ENCODE measurements around the gene ANKMY1. TPM values are rescaled to one million over a fixed set of nuclear protein-coding genes. Genes with fewer than 3 reads are reported as not detected.

The ANKMY1 gene
- total and polyA plus RNA-seq, 8 donors = 3.1 to 79.4 (median 9.7) TPM

GRCh38 chr2:240438810-240439697, 118.7 kb downstream of the ANKMY1 start:
- Histone ChIP-seq H3K27me3 (peaks cover 0 to 44% (median 19%) of the 10 kb centered on the region in 3 donors), H3K4me3 (no peak overlapping the region), H3K9me3 (no peaks in the 10 kb centered on the region), H3K36me3 (peaks cover 0 to under 1% (median 0%) of the 10 kb centered on the region in 4 donors), H3K27ac (no peak overlapping the region), H3K4me1 (peaks cover 36 to 55% (median 44%) of the 10 kb centered on the region in 4 donors)
- TF ChIP-seq POLR2AphosphoS5 (IDR thresholded peaks at IDR 0.05) = no peak
- TF ChIP-seq CTCF (IDR thresholded peaks at IDR 0.05) = no peak
- TF ChIP-seq POLR2A (IDR thresholded peaks at IDR 0.05) = no peak
- TF ChIP-seq EP300 (IDR thresholded peaks at IDR 0.05) = no peak
- no peak for DNase-seq
- 81 to 91% (median 88%) methylated on average over 17 to 25 of the region's 25 CpGs for WGBS, 5 donors
- intact Hi-C loops (cut with DNase I; ENCODE audit: low total_unique reads) = loop anchor here (5.0 kb wide), 1 partner anchor 207 kb away; no protein-coding TSS in a partner anchor

- intact Hi-C loops (cut with DNase I; ENCODE audit: low total_unique reads) = loop anchor here (5.0 kb wide), 1 partner anchor 206 kb away; no protein-coding TSS in a partner anchor
- Histone ChIP-seq H3K4me3 (peak overlapping the region in 3 of 4 donors; percentile 68 to 83 (median 69)), H3K9me3 (no peaks in the 10 kb centered on the region), H3K27me3 (peaks cover 0 to 48% (median 19%) of the 10 kb centered on the region in 3 donors), H3K36me3 (no peaks in the 10 kb centered on the region), H3K4me1 (peaks cover 35 to 50% (median 38%) of the 10 kb centered on the region in 4 donors), H3K27ac (no peak overlapping the region)
- no peak for TF ChIP-seq EP300 (IDR thresholded peaks at IDR 0.05)
- no peak for TF ChIP-seq POLR2A (IDR thresholded peaks at IDR 0.05)
- TF ChIP-seq CTCF (IDR thresholded peaks at IDR 0.05) = peak in 5 of 7 experiments; percentile 88 to 95 (median 93)
- peak in 1 of 3 donors; percentile 39 for TF ChIP-seq POLR2AphosphoS5 (IDR thresholded peaks at IDR 0.05)
- peak; percentile 78 to 89 for DNase-seq
- WGBS, 5 donors = 10 to 22% (median 19%) methylated on average over 20 to 24 of the region's 24 CpGs
Observed at GRCh38 chr2:240437861-240438809, 119.7 kb downstream of the ANKMY1 start.

- Histone ChIP-seq H3K27me3 (peaks cover 0 to 52% (median 19%) of the 10 kb centered on the region in 3 donors), H3K9me3 (no peaks in the 10 kb centered on the region), H3K36me3 (no peaks in the 10 kb centered on the region), H3K4me1 (peaks cover 35 to 49% (median 38%) of the 10 kb centered on the region in 4 donors), H3K27ac (no peak overlapping the region), H3K4me3 (peak overlapping the region in 3 of 4 donors; percentile 68 to 83 (median 69))
- 67 to 100% (median 92%) methylated on average over 1 to 2 of the region's 2 CpGs; no CpG with 5 or more reads in 1 of the 5 donors for WGBS, 5 donors
- TF ChIP-seq POLR2A (IDR thresholded peaks at IDR 0.05) = no peak
- no peak for DNase-seq
- intact Hi-C loops (cut with DNase I; ENCODE audit: low total_unique reads) = loop anchor here (5.0 kb wide), 1 partner anchor 205 kb away; no protein-coding TSS in a partner anchor
Observed at GRCh38 chr2:240437551-240437860, 120.3 kb downstream of the ANKMY1 start.

DNA sequence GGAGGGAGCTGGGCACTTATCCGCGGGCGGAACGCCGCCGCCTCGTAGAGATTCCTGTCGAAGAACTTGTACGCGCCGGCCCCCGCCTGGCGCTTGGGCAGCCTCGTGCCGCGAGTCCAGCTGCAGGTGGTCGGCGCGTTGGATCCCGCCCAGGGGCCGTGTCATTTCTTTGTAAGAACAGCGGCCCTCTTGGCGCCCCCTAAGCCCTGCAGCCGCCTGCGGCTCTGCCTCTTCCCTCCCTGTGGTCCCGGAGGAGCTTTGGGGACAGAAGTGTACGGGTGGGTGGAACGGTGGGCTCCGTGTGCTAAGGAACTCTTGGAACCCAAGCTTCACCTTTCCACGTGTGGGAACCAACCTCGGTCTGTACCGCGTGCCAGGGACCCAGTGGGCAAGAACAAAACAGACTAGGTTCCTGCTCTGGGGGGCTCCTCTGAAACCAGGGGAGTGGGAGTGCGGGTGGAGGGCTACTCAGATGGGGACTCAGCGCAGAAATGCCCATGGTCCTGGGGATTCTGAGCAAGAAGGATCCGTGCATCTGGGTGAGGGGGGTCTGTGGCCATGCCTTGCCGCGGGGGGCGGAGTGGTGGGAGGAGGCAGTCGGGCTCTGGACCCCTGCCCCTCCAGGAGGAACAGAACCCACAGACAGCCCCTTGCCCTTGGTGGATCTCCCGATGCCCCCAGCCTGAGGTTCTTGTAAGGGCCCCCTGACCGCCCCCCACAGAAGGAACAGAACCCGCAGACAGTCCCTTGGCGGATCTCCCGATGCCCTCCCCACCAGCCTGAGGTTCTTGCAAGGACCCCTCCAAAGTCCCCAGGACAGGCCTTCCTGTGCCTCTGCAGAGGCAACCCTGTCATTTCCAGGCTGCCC, 120.9 kb downstream of the ANKMY1 start:
- no peak for TF ChIP-seq POLR2A (IDR thresholded peaks at IDR 0.05)
- TF ChIP-seq CTCF (IDR thresholded peaks at IDR 0.05) = no peak
- no peak for TF ChIP-seq EP300 (IDR thresholded peaks at IDR 0.05)
- TF ChIP-seq POLR2AphosphoS5 (IDR thresholded peaks at IDR 0.05) = no peak
- H3K4me1 ChIP-seq = peaks cover 35 to 47% (median 38%) of the 10 kb centered on the region in 4 donors
- DNase-seq = peak in 1 of 2 donors; percentile 74
- peak overlapping the region in 3 of 5 donors; percentile 89 to 97 (median 96) for H3K27ac ChIP-seq
- WGBS, 5 donors = 17 to 36% (median 24%) methylated on average over 27 to 45 of the region's 45 CpGs
- peak overlapping the region; percentile 68 to 83 (median 72) for H3K4me3 ChIP-seq
- intact Hi-C loops (cut with DNase I; ENCODE audit: low total_unique reads) = loop anchor here (5.0 kb wide), 1 partner anchor 205 kb away; no protein-coding TSS in a partner anchor
- no peaks in the 10 kb centered on the region for H3K36me3 ChIP-seq
- H3K9me3 ChIP-seq = no peaks in the 10 kb centered on the region
- H3K27me3 ChIP-seq = peaks cover 0 to 57% (median 19%) of the 10 kb centered on the region in 3 donors

Data from stomach (tissue), 9 donors.